DOHH2 (cell line): ENCODE results near the gene KLHL30.

Source experiments
- H3F3A ChIP-seq: fragments of 200-600 bp; sonication (generic), shearing (Covaris generic); 2 replicates; pipeline ENCODE4 v1.6.0; 2016; ENCODE audit warnings: antibody characterized with exemption, mild to moderate bottlenecking; ENCODE audit not compliant: control insufficient read depth, insufficient read depth
- H3K27ac ChIP-seq: fragments of 200-600 bp; sonication (generic); 2 replicates; pipeline ENCODE4 v1.5.1; 2014; ENCODE audit warnings: low read depth, mild to moderate bottlenecking, low read length, moderate library complexity
- H3K27me3 ChIP-seq: fragments of 200-600 bp; sonication (generic); 2 replicates; pipeline ENCODE4 v1.6.1; 2014; ENCODE audit warnings: mild to moderate bottlenecking, low read length, mixed read lengths; ENCODE audit not compliant: control insufficient read depth
- H3K36me3 ChIP-seq: fragments of 200-600 bp; sonication (generic); 2 replicates; pipeline ENCODE4 v1.6.1; 2014; ENCODE audit warnings: mild to moderate bottlenecking, low read length, moderate library complexity, mixed read lengths; ENCODE audit not compliant: control insufficient read depth
- H3K4me1 ChIP-seq: fragments of 200-600 bp; sonication (generic); 2 replicates; pipeline ENCODE4 v1.6.1; 2014; ENCODE audit warnings: mild to moderate bottlenecking, low read length, mixed read lengths; ENCODE audit not compliant: control insufficient read depth
- H3K4me2 ChIP-seq: fragments of 200-600 bp; sonication (generic); 2 replicates; pipeline ENCODE4 v1.6.0; 2014; ENCODE audit warnings: mild to moderate bottlenecking, low read length, moderate library complexity
- H3K4me3 ChIP-seq: fragments of 200-600 bp; sonication (generic); 2 replicates; pipeline ENCODE4 v1.5.1; 2014; ENCODE audit warnings: mild to moderate bottlenecking, low read length, mixed read lengths
- H3K79me2 ChIP-seq: fragments of 200-600 bp; sonication (generic); 2 replicates; pipeline ENCODE4 v1.6.1; 2014; ENCODE audit warnings: mild to moderate bottlenecking, low read length, mixed read lengths; ENCODE audit not compliant: control insufficient read depth
- H3K9me2 ChIP-seq: fragments of 200-600 bp; sonication (generic); replicated peaks from 2 replicates; pipeline ENCODE4 v1.6.1; 2014; ENCODE audit warnings: mild to moderate bottlenecking, low read length, mixed read lengths; ENCODE audit not compliant: control insufficient read depth
- H3K9me3 ChIP-seq: fragments of 200-600 bp; sonication (generic); 2 replicates; pipeline ENCODE4 v1.6.1; 2014; ENCODE audit warnings: antibody characterized with exemption, low read length, mixed read lengths; ENCODE audit not compliant: control insufficient read depth, insufficient read depth
- H4K20me1 ChIP-seq: fragments of 200-600 bp; sonication (generic); 2 replicates; pipeline ENCODE4 v1.6.0; 2014; ENCODE audit warnings: low read depth, mild to moderate bottlenecking, antibody characterized with exemption, low read length, moderate library complexity; ENCODE audit not compliant: control insufficient read depth, insufficient read depth
- EZH2phosphoT487 ChIP-seq: fragments of 200-600 bp; sonication (generic); IDR thresholded peaks from 2 replicates; pipeline ENCODE4 v1.6.1; 2017; ENCODE audit warnings: borderline replicate concordance, mild to moderate bottlenecking, antibody characterized with exemption, low read length, moderate library complexity, mixed read lengths
- TF ChIP-seq, protein P1 (sequence below): fragments of 200-600 bp; sonication (generic); IDR thresholded peaks from one replicate; pipeline ENCODE4 v1.5.1; 2014; ENCODE audit warnings: antibody characterized with exemption, mild to moderate bottlenecking, low read depth, low read length; ENCODE audit not compliant: poor library complexity, severe bottlenecking

The KLHL30 gene

GRCh38 chr2:238100049-238100820 is 38.2 kb upstream of the KLHL30 start, which contains the start of gene ESPNL:
TSS of gene ESPNL (plus strand) at chr2:238100340. CDS start at chr2:238100420, 80 bp downstream.
- peaks cover 26% of the 10 kb centered on the region for H3K4me1 ChIP-seq
- H4K20me1 ChIP-seq, result no peaks in the 10 kb centered on the region
- no peaks in the 10 kb centered on the region for H3K9me3 ChIP-seq
- H3K9me2 ChIP-seq, result no peaks in the 10 kb centered on the region
- H3K4me2 ChIP-seq, result peak within 1 kb of the TSS; percentile 95
- H3K27me3 ChIP-seq, result no peaks in the 10 kb centered on the region
- no peaks in the 10 kb centered on the region for H3K36me3 ChIP-seq
- peak within 1 kb of the TSS; percentile 69 for H3K4me3 ChIP-seq
- no peak within 1 kb of the TSS for H3K27ac ChIP-seq
- peaks cover 6% of the 10 kb centered on the region; the same call in 1 of the 2 replicates for H3F3A ChIP-seq
- TF ChIP-seq EZH2phosphoT487, result no peak
- TF ChIP-seq, protein P1, sequence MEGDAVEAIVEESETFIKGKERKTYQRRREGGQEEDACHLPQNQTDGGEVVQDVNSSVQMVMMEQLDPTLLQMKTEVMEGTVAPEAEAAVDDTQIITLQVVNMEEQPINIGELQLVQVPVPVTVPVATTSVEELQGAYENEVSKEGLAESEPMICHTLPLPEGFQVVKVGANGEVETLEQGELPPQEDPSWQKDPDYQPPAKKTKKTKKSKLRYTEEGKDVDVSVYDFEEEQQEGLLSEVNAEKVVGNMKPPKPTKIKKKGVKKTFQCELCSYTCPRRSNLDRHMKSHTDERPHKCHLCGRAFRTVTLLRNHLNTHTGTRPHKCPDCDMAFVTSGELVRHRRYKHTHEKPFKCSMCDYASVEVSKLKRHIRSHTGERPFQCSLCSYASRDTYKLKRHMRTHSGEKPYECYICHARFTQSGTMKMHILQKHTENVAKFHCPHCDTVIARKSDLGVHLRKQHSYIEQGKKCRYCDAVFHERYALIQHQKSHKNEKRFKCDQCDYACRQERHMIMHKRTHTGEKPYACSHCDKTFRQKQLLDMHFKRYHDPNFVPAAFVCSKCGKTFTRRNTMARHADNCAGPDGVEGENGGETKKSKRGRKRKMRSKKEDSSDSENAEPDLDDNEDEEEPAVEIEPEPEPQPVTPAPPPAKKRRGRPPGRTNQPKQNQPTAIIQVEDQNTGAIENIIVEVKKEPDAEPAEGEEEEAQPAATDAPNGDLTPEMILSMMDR, result no peak
- no peaks in the 10 kb centered on the region for H3K79me2 ChIP-seq

GRCh38 chr2:238100821-238101771 is 37.4 kb upstream of the KLHL30 start:
- H3K4me3 ChIP-seq, result no peak overlapping the region
- no peaks in the 10 kb centered on the region for H3K36me3 ChIP-seq
- H3K9me3 ChIP-seq, result no peaks in the 10 kb centered on the region
- H3K27me3 ChIP-seq, result no peaks in the 10 kb centered on the region
- no peak overlapping the region for H3K4me2 ChIP-seq
- no peaks in the 10 kb centered on the region for H4K20me1 ChIP-seq
- peaks cover 6% of the 10 kb centered on the region; the same call in 1 of the 2 replicates for H3F3A ChIP-seq
- H3K27ac ChIP-seq, result no peak overlapping the region
- H3K4me1 ChIP-seq, result peaks cover 29% of the 10 kb centered on the region
- H3K9me2 ChIP-seq, result no peaks in the 10 kb centered on the region
- no peaks in the 10 kb centered on the region for H3K79me2 ChIP-seq
- TF ChIP-seq EZH2phosphoT487, result no peak
- TF ChIP-seq, protein P1, result no peak

- Histone ChIP-seq H3K4me3 (no peak overlapping the region), H3K4me2 (no peak overlapping the region), H3K9me3 (no peaks in the 10 kb centered on the region), H3K36me3 (no peaks in the 10 kb centered on the region), H3K27me3 (no peaks in the 10 kb centered on the region), H4K20me1 (no peaks in the 10 kb centered on the region), H3K9me2 (no peaks in the 10 kb centered on the region), H3F3A (peaks cover 6% of the 10 kb centered on the region; the same call in 1 of the 2 replicates), H3K79me2 (no peaks in the 10 kb centered on the region), H3K27ac (no peak overlapping the region), H3K4me1 (peaks cover 40% of the 10 kb centered on the region)
- TF ChIP-seq, protein P1, result no peak
- TF ChIP-seq EZH2phosphoT487, result no peak
Measured at GRCh38 chr2:238101891-238102841, 36.3 kb upstream of the KLHL30 start.
